H9 (cell line): ENCODE results near the gene FCRL2. TPM values are rescaled to one million over a fixed set of nuclear protein-coding genes. Genes with fewer than 3 reads are reported as not detected.
A peak's percentile ranks its signal among the peaks of the same experiment; 100 is the strongest.

Source experiments
- DNase-seq: peaks from one replicate; pipeline ENCODE4 v3.0.0-alpha.2; 2017
- H2AFZ ChIP-seq: one replicate; pipeline ENCODE4 v1.6.1; 2013; ENCODE audit warnings: mild to moderate bottlenecking, low read length, control low read depth, moderate library complexity
- H2AK5ac ChIP-seq: 2 replicates; pipeline ENCODE4 v1.6.1; 2013; ENCODE audit warnings: low read length, control low read depth, mixed read lengths; ENCODE audit not compliant: insufficient read length
- H2BK120ac ChIP-seq: one replicate; pipeline ENCODE4 v1.6.1; 2013; ENCODE audit warnings: low read depth, mild to moderate bottlenecking, low read length, control low read depth, inconsistent platforms; ENCODE audit not compliant: poor library complexity, severe bottlenecking
- H2BK12ac ChIP-seq: 2 replicates; pipeline ENCODE4 v1.6.1; 2013; ENCODE audit warnings: low read length, control low read depth, mixed read lengths, low read depth; ENCODE audit not compliant: insufficient read length
- H2BK15ac ChIP-seq: 2 replicates; pipeline ENCODE4 v1.6.1; 2013; ENCODE audit warnings: low read depth, low read length, control low read depth
- H2BK20ac ChIP-seq: one replicate; pipeline ENCODE4 v1.6.1; 2013; ENCODE audit warnings: low read depth, mild to moderate bottlenecking, low read length, control low read depth, inconsistent platforms; ENCODE audit not compliant: poor library complexity, severe bottlenecking
- H2BK5ac ChIP-seq: 2 replicates; pipeline ENCODE4 v1.6.1; 2013; ENCODE audit warnings: low read length, control low read depth, mixed read lengths; ENCODE audit not compliant: insufficient read length
- H3K14ac ChIP-seq: 2 replicates; pipeline ENCODE4 v1.6.1; 2013; ENCODE audit warnings: low read length, control low read depth; ENCODE audit not compliant: insufficient read depth
- H3K18ac ChIP-seq: 2 replicates; pipeline ENCODE4 v1.6.1; 2013; ENCODE audit warnings: low read depth, mild to moderate bottlenecking, mixed read lengths, low read length, control low read depth; ENCODE audit not compliant: insufficient read length
- H3K23ac ChIP-seq: 2 replicates; pipeline ENCODE4 v1.6.1; 2013; ENCODE audit warnings: low read length, control low read depth, mixed read lengths, low read depth; ENCODE audit not compliant: insufficient read length
- H3K23me2 ChIP-seq: 2 replicates; pipeline ENCODE4 v1.6.1; 2013; ENCODE audit warnings: low read depth, mild to moderate bottlenecking, mixed read lengths, low read length, control low read depth; ENCODE audit not compliant: insufficient read length, poor library complexity, severe bottlenecking
- H3K27ac ChIP-seq: 2 replicates; pipeline ENCODE4 v1.5.1; 2013; ENCODE audit warnings: low read length, control low read depth, mixed read lengths, low read depth; ENCODE audit not compliant: insufficient read length
- H3K27me3 ChIP-seq: 2 replicates; pipeline ENCODE4 v1.6.1; 2013; ENCODE audit warnings: low read length, control low read depth, inconsistent platforms; ENCODE audit not compliant: insufficient read depth
- H3K4ac ChIP-seq: 2 replicates; pipeline ENCODE4 v1.6.1; 2013; ENCODE audit warnings: low read depth, mild to moderate bottlenecking, control low read depth, inconsistent platforms, low read length, moderate library complexity
- H3K4me1 ChIP-seq: 2 replicates; pipeline ENCODE4 v1.6.1; 2013; ENCODE audit warnings: low read length, control low read depth, inconsistent platforms; ENCODE audit not compliant: insufficient read depth
- H3K4me2 ChIP-seq: 2 replicates; pipeline ENCODE4 v1.6.1; 2013; ENCODE audit warnings: low read length, control low read depth, mixed read lengths; ENCODE audit not compliant: insufficient read length, insufficient read depth
- H3K56ac ChIP-seq: 2 replicates; pipeline ENCODE4 v1.6.1; 2013; ENCODE audit warnings: low read depth, mild to moderate bottlenecking, mixed read lengths, low read length, control low read depth; ENCODE audit not compliant: insufficient read length
- H3K79me1 ChIP-seq: 2 replicates; pipeline ENCODE4 v1.6.1; 2013; ENCODE audit warnings: low read depth, mild to moderate bottlenecking, moderate library complexity, low read length, control low read depth, inconsistent platforms; ENCODE audit not compliant: insufficient read depth, poor library complexity, severe bottlenecking
- H3K79me2 ChIP-seq: 2 replicates; pipeline ENCODE4 v1.6.1; 2013; ENCODE audit warnings: low read length, control low read depth, inconsistent platforms; ENCODE audit not compliant: insufficient read depth
- H3K9ac ChIP-seq: 2 replicates; pipeline ENCODE4 v1.6.1; 2013; ENCODE audit warnings: low read length, control low read depth, mixed read lengths; ENCODE audit not compliant: insufficient read length; ENCODE audit errors: extremely low read depth
- H3K9me3 ChIP-seq: one replicate; pipeline ENCODE4 v1.6.1; 2013; ENCODE audit warnings: low read depth, low read length, inconsistent platforms; ENCODE audit not compliant: control insufficient read depth
- H3T11ph ChIP-seq: one replicate; pipeline ENCODE4 v1.6.1; 2013; ENCODE audit warnings: mild to moderate bottlenecking, low read length, control low read depth, inconsistent platforms
- H4K20me1 ChIP-seq: one replicate; pipeline ENCODE4 v1.6.1; 2013; ENCODE audit not compliant: control insufficient read depth, insufficient read length, insufficient read depth
- H4K5ac ChIP-seq: 2 replicates; pipeline ENCODE4 v1.6.1; 2013; ENCODE audit warnings: low read depth, mild to moderate bottlenecking, mixed read lengths, low read length, control low read depth; ENCODE audit not compliant: insufficient read length
- H4K8ac ChIP-seq: replicated peaks from 2 replicates; pipeline ENCODE4 v1.6.1; 2013; ENCODE audit warnings: low read length, control low read depth, mixed read lengths, low read depth; ENCODE audit not compliant: insufficient read length
- H4K91ac ChIP-seq: 2 replicates; pipeline ENCODE4 v1.6.1; 2013; ENCODE audit warnings: low read depth, mild to moderate bottlenecking, moderate library complexity, mixed read lengths, low read length, control low read depth; ENCODE audit not compliant: insufficient read length
- H3K27ac Mint-ChIP-seq, 3 experiments: 2 replicates in 2 of 3; 3 replicates in 1 of 3; pipeline ENCODE4 v1.8.0; 2020 to 2021; ENCODE audit warnings: mixed read lengths in 3 of 3, mild to moderate bottlenecking in 1 of 3, moderate library complexity in 1 of 3
- H3K27me3 Mint-ChIP-seq: 2 replicates; pipeline ENCODE4 v1.8.0; 2021; ENCODE audit warnings: low read depth, mild to moderate bottlenecking, moderate library complexity, mixed read lengths
- H3K36me3 Mint-ChIP-seq, 3 experiments: 2 replicates in 2 of 3; 3 replicates in 1 of 3; pipeline ENCODE4 v1.8.0; 2020 to 2021; ENCODE audit warnings: low read depth in 3 of 3, mixed read lengths in 3 of 3; ENCODE audit not compliant: insufficient read depth in 1 of 3
- H3K4me1 Mint-ChIP-seq, 2 experiments: 2 replicates each; pipeline ENCODE4 v1.8.0; 2020; ENCODE audit warnings: mixed read lengths in 2 of 2
- H3K4me3 Mint-ChIP-seq, 2 experiments: 2 replicates in 1 of 2; 3 replicates in 1 of 2; pipeline ENCODE4 v1.8.0; 2020 to 2021; ENCODE audit warnings: mild to moderate bottlenecking in 2 of 2, mixed read lengths in 2 of 2, moderate library complexity in 1 of 2
- H3K9me3 Mint-ChIP-seq, 2 experiments: 2 replicates in 1 of 2; 3 replicates in 1 of 2; pipeline ENCODE4 v1.8.0; 2020; ENCODE audit warnings: mild to moderate bottlenecking in 2 of 2, mixed read lengths in 2 of 2, moderate library complexity in 1 of 2
- CTCF ChIP-seq: fragments of 200-600 bp; sonication (generic); conservative IDR thresholded peaks from 3 replicates; pipeline ENCODE4 v1.8.0; 2021; ENCODE audit warnings: antibody characterized with exemption, mild to moderate bottlenecking
- WGBS: extraction: QIAGEN DNeasy Blood & Tissue Kit; methylation state at CpG from one replicate; pipeline ENCODE4 v1.1.7; 2013; ENCODE audit warnings: missing lambda C conversion rate, low lambda C conversion rate, mixed read lengths; ENCODE audit not compliant: insufficient read length; ENCODE audit errors: extremely low coverage; 5-methylcytosine and 5-hydroxymethylcytosine counted together
- total RNA-seq: library from RNA; stranded (reverse); gene quantifications from 2 replicates; pipeline ENCODE4 v1.2.1, GENCODE V29; 2021

FCRL2 gene
- total RNA-seq, 1 experiment from 2014 or later = not detected

- H2BK120ac ChIP-seq = no peak overlapping the region
- no peaks in the 10 kb centered on the region for H4K20me1 ChIP-seq
- no peaks in the 10 kb centered on the region for H3K79me2 ChIP-seq
- H2BK20ac ChIP-seq = no peak overlapping the region
- no peak overlapping the region for H3K4me3 Mint-ChIP-seq
- no peaks in the 10 kb centered on the region for H3K9me3 ChIP-seq
- H3K79me1 ChIP-seq = no peaks in the 10 kb centered on the region
- H2BK15ac ChIP-seq = no peak overlapping the region
- H3K23ac ChIP-seq = no peak overlapping the region
- H3K27ac Mint-ChIP-seq = no peak overlapping the region
- H3T11ph ChIP-seq = no peak overlapping the region
- H3K9me3 Mint-ChIP-seq = no peaks in the 10 kb centered on the region
- peaks cover 7% of the 10 kb centered on the region; the same call in 1 of the 2 replicates for H3K4me1 ChIP-seq
- TF ChIP-seq CTCF = peak; percentile 53
- no peak for DNase-seq
- H3K9ac ChIP-seq = no peak overlapping the region
- no peaks in the 10 kb centered on the region for H3K23me2 ChIP-seq
- no peak overlapping the region for H3K4me2 ChIP-seq
- H3K4ac ChIP-seq = no peak overlapping the region
- no peak overlapping the region for H4K5ac ChIP-seq
- H3K36me3 Mint-ChIP-seq = 0 out of 7 replicates have a peak, but pooled peaks cover 0 to 2% (median 0%) of the 10 kb centered on the region in 3 experiments
- no peak overlapping the region for H3K18ac ChIP-seq
- H3K27me3 Mint-ChIP-seq = no peaks in the 10 kb centered on the region; the same call in 1 of the 2 replicates
- H3K27me3 ChIP-seq = no peaks in the 10 kb centered on the region
- H2AK5ac ChIP-seq = no peak overlapping the region
- H4K8ac ChIP-seq = no peak overlapping the region
- no CpG with 5 or more reads among the region's 3 CpGs for whole genome bisulfite sequencing
- no peak overlapping the region for H4K91ac ChIP-seq
- H3K4me1 Mint-ChIP-seq = peaks cover 11 to 27% of the 10 kb centered on the region in 2 experiments; a peak in 3 of 4 replicates
- H3K27ac ChIP-seq = no peak overlapping the region
- H2AFZ ChIP-seq = no peak overlapping the region
- no peak overlapping the region for H3K14ac ChIP-seq
- H2BK5ac ChIP-seq = no peak overlapping the region
- H2BK12ac ChIP-seq = no peak overlapping the region
- no peak overlapping the region for H3K56ac ChIP-seq
These were observed 25.6 kb downstream of the FCRL2 start for GRCh38 chr1:157751283-157751682.
